Measurements from ENCODE around the gene MRAS. TPM values are rescaled to one million over a fixed set of nuclear protein-coding genes. Genes with fewer than 3 reads are reported as not detected.
A peak's percentile ranks its signal among the peaks of the same experiment; 100 is the strongest.

The MRAS gene
- total and polyA plus RNA-seq, 2 donors from 2014 or later: 30.9 to 106 TPM

DNA sequence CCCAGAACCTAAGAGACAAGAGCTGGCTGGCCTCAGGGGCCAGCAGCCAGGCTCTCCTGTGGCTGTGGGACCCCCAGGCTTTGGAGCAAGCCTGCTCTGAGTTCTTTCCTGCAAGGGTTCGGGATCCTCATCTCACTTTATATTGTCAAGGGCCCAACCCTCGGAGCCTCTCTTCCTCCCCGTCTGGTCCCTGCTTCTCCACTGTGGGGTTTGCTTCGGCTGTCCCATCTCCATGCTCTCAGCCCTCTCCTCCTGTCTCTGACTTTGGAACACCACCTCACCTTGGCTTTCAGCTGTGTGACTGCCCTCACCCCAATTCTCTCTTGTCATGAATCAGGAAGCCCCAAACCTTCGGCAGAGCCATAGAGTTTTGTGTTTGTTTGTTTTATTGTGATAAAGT, 30.0 kb downstream of the MRAS start:
- H3K9me3 ChIP-seq (ENCODE audit: control insufficient read depth in 2 of 3, insufficient read depth in 1 of 3, low read length in 3 of 3): no peaks in the 10 kb centered on the region
- H3K27me3 ChIP-seq (ENCODE audit: control insufficient read depth, insufficient read depth, low read length): no peaks in the 10 kb centered on the region
- DNase-seq: peak in 1 of 5 donors; percentile 21
- H3K27ac ChIP-seq (ENCODE audit: low read depth in 2 of 2, low read length in 2 of 2): no peak overlapping the region
- no peak overlapping the region for H3K4me3 ChIP-seq (ENCODE audit: low read length in 3 of 3)
- no peak for FAIRE-seq
- no peak overlapping the region for H3K9ac ChIP-seq (ENCODE audit: low read length in 3 of 3)
- intact Hi-C loops (cut with DNase I): no loop called here
- H3K36me3 ChIP-seq (ENCODE audit: control insufficient read depth in 2 of 3, insufficient read depth in 3 of 3, low read length in 3 of 3): no peaks in the 10 kb centered on the region
- H3K4me1 ChIP-seq (ENCODE audit: control insufficient read depth in 2 of 3, insufficient read depth in 2 of 3, low read depth in 1 of 3, low read length in 3 of 3): peaks cover 0 to 18% (median 12%) of the 10 kb centered on the region in 3 donors
- TF ChIP-seq, protein P1, sequence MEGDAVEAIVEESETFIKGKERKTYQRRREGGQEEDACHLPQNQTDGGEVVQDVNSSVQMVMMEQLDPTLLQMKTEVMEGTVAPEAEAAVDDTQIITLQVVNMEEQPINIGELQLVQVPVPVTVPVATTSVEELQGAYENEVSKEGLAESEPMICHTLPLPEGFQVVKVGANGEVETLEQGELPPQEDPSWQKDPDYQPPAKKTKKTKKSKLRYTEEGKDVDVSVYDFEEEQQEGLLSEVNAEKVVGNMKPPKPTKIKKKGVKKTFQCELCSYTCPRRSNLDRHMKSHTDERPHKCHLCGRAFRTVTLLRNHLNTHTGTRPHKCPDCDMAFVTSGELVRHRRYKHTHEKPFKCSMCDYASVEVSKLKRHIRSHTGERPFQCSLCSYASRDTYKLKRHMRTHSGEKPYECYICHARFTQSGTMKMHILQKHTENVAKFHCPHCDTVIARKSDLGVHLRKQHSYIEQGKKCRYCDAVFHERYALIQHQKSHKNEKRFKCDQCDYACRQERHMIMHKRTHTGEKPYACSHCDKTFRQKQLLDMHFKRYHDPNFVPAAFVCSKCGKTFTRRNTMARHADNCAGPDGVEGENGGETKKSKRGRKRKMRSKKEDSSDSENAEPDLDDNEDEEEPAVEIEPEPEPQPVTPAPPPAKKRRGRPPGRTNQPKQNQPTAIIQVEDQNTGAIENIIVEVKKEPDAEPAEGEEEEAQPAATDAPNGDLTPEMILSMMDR (IDR thresholded peaks at IDR 0.05; ENCODE audit: borderline replicate concordance, extremely low read depth, insufficient read depth): no peak

DNA sequence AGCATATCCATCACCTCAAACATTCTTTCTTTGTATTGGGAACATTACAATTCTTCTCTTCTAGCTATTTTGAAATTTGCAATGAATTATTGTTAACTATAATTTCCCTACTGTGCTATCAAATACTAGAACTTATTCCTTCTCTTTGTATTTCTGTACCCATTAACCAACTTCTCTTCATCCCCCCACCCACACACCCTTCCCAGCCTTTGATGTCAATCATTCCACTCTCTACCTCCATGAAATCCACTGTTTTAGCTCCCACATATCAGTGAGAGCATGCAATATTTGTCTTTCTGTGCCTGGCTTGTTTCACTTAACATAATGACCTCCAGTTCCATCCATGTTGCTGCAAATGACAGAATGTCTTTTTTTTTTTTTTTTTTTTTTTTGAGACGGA, 30.6 kb downstream of the MRAS start:
- Histone ChIP-seq H3K4me1 (ENCODE audit: control insufficient read depth in 2 of 3, insufficient read depth in 2 of 3, low read depth in 1 of 3, low read length in 3 of 3) (peaks cover 0 to 18% (median 12%) of the 10 kb centered on the region in 3 donors), H3K27ac (ENCODE audit: low read depth in 2 of 2, low read length in 2 of 2) (no peak overlapping the region), H3K9ac (ENCODE audit: low read length in 3 of 3) (no peak overlapping the region), H3K4me3 (ENCODE audit: low read length in 3 of 3) (no peak overlapping the region), H3K9me3 (ENCODE audit: control insufficient read depth in 2 of 3, insufficient read depth in 1 of 3, low read length in 3 of 3) (no peaks in the 10 kb centered on the region), H3K36me3 (ENCODE audit: control insufficient read depth in 2 of 3, insufficient read depth in 3 of 3, low read length in 3 of 3) (no peaks in the 10 kb centered on the region), H3K27me3 (ENCODE audit: control insufficient read depth, insufficient read depth, low read length) (no peaks in the 10 kb centered on the region)
- intact Hi-C loops (cut with DNase I): no loop called here
- no peak for DNase-seq
- TF ChIP-seq, protein P1 (IDR thresholded peaks at IDR 0.05; ENCODE audit: borderline replicate concordance, extremely low read depth, insufficient read depth): no peak
- FAIRE-seq: no peak

DNA sequence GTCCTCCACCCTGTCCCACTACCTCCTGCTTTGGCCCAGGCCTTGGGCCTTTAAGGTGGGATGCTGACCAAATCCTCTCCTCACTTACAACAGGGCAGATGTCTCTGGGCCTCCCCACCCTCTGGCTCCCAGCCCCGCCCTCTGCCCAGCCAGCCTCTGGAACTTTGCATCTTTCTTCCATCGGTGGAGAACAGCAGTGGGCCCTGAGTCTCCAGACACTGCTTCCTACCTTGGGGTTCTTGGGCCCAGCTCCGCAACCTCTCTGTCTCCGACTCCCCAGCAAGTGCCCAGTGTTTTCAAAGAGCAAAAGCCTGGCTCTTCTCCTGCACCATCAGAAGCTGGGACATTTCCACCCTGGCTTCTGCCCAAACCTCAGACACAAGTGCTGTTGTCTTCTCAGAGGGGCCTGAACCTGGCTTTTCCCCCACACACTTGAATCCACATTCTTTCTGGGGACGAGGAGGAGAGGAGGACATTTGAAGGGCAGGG, 33.1 kb downstream of the MRAS start:
- peaks cover 0 to 18% (median 12%) of the 10 kb centered on the region in 3 donors for H3K4me1 ChIP-seq (ENCODE audit: control insufficient read depth in 2 of 3, insufficient read depth in 2 of 3, low read depth in 1 of 3, low read length in 3 of 3)
- peak overlapping the region; percentile 75 to 84 for H3K27ac ChIP-seq (ENCODE audit: low read depth in 2 of 2, low read length in 2 of 2)
- H3K9me3 ChIP-seq (ENCODE audit: control insufficient read depth in 2 of 3, insufficient read depth in 1 of 3, low read length in 3 of 3): no peaks in the 10 kb centered on the region
- no peaks in the 10 kb centered on the region for H3K27me3 ChIP-seq (ENCODE audit: control insufficient read depth, insufficient read depth, low read length)
- intact Hi-C loops (cut with DNase I): no loop called here
- FAIRE-seq (no peak), DNase-seq (no peak)
- H3K4me3 ChIP-seq (ENCODE audit: low read length in 3 of 3): no peak overlapping the region
- TF ChIP-seq, protein P1 (IDR thresholded peaks at IDR 0.05; ENCODE audit: borderline replicate concordance, extremely low read depth, insufficient read depth): no peak
- H3K9ac ChIP-seq (ENCODE audit: low read length in 3 of 3): peak overlapping the region in 1 of 3 donors; percentile 14
- H3K36me3 ChIP-seq (ENCODE audit: control insufficient read depth in 2 of 3, insufficient read depth in 3 of 3, low read length in 3 of 3): no peaks in the 10 kb centered on the region
